ENCODE data around the gene SEMA7A.
"Not testable (repeated sequence)": the region's sequence is repeated elsewhere in the genome, so short reads cannot be mapped to it uniquely, and the experiment has no call there.

Gene SEMA7A

DNA sequence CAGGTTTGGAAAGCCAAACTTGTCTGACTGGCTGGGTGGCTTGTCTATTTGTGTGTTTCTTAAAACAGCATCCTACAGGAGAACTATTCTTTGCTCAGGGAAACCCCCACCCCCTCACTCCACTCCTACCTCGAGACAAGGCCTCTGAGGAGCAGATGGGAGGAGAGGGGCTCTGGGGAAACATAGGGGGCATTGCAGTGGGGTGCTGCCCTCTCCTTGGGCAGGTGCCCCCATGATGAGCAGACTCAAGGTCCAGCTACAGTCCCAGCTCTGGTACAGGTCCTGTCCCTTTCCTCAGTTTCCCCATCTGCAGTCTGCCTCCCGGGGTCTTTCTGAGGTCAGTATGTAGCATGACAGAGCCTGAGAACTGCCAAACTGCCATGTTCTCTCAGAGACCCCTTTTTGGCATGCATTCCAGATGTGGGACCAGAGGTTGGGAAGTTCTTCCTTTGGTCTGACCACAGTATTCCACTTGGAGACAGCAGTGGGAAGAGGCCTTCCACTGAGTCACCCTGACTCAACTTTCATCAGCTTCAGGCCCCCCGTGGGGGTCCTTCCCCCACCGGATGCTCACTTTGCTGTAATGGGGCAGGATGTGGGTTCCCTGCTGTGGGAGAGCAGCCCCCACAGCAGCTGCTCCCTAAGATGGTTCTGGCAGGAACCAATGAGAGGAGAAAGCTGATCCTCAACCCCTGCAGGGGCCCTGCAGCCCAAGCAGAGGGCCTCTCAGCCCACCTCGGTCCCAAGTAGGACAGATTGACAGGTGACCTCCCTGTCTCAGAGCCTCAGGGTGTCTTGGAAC is 34.0 kb downstream of the SEMA7A start:
- DNase-seq (ENCODE audit: low spot score): no peak

GRCh38 chr15:74399100-74399499 is 34.7 kb downstream of the SEMA7A start:
- no peak for DNase-seq (ENCODE audit: low spot score)

- no peak for DNase-seq (ENCODE audit: low spot score)
These were observed 35.6 kb downstream of the SEMA7A start for GRCh38 chr15:74398183-74398582.

DNA sequence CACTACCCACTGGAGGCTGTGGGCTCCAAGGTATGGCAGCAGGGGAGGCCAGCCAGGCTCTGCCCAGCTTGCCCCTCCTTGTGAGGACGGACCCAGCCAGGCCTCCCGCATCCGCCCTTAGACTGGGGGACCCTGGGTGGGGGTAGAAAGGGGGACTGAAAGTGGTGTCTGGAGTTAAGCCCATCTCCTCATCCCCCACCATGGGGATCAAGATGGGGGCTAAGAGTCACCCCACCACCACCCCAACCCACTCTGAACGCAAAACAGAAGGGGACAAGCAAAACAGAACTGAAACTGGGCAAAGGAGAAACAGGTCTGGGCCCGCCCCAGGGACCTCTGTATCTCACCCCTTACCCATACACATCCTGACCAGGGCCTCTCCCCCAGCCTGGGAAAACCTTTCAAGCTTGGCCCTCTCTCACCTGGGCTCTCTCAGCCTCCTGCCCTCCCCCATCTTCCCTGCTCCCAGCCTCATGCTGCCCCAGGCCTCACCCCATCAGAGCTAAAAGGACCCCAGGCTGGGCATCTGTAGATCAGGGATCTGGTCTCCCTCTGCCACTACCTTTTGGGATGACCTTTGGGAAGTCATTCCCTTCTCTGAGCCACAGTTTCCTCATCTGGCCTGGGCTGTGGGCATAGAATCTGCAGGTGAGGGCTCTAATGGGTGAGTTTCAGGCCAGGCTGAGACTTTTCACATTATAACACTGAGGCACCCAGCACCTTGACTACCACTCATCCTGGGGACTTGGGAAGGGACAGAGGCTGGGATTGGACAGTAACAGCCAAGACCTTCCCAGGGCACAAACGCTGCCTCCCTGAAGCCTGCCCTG is 36.3 kb downstream of the SEMA7A start:
- DNase-seq (ENCODE audit: low spot score): no peak

DNA sequence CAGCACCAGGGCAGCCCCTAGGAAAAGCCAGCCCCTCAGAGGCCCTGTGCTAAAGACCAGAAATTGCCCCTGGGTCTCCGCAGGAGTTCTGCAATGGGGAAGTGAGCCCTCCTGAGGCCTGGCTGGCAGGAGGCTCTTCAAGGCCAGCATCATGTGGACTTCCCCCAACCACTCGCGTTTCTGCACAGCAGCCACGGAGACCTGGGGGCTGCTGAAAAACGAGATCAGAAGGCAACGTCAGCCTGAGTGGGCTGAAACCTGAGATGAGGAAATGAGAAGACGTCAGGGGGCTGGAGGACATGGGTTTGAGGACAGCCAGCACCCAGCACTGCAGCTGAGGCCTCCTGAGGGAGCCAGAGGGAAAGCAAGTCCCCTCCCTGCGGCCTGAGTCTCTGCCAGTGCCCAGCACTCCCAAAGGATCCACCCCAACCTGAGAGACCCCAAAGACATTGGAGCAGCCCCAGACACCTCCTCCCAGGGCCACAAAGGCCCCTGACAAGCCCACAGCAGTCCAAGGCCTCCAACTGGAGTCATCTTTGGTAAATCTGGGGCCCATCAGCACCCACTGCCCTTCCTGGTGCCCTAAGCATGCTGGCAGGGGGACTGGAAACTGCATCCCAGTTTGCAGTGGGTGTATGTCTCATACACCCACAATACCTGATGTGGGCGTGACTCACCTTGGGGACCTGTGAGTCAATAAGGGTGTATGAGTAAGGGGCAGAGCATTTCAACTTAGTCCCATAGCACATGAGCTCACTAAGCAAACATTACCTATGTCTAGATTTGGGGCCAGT is 37.1 kb downstream of the SEMA7A start:
- DNase-seq (ENCODE audit: low spot score): peak; percentile 47

DNA sequence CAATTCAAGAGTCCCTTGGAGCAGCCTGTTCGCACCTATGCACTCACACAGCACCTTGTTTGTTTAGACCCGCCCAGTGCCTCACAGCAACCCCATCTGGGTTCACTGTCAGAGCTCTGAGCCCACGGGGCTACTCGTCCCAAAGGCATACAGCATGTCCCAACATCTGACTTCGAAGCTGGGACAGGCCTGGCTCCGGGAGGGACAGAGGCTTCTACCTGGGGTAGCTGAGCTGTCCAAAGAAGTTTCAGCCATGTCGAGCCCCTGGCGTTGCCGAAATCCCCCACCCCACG is 37.7 kb downstream of the SEMA7A start:
- no peak for DNase-seq (ENCODE audit: low spot score)

GRCh38 chr15:74395319-74396145 is 38.2 kb downstream of the SEMA7A start:
- DNase-seq (ENCODE audit: low spot score): no peak

DNA sequence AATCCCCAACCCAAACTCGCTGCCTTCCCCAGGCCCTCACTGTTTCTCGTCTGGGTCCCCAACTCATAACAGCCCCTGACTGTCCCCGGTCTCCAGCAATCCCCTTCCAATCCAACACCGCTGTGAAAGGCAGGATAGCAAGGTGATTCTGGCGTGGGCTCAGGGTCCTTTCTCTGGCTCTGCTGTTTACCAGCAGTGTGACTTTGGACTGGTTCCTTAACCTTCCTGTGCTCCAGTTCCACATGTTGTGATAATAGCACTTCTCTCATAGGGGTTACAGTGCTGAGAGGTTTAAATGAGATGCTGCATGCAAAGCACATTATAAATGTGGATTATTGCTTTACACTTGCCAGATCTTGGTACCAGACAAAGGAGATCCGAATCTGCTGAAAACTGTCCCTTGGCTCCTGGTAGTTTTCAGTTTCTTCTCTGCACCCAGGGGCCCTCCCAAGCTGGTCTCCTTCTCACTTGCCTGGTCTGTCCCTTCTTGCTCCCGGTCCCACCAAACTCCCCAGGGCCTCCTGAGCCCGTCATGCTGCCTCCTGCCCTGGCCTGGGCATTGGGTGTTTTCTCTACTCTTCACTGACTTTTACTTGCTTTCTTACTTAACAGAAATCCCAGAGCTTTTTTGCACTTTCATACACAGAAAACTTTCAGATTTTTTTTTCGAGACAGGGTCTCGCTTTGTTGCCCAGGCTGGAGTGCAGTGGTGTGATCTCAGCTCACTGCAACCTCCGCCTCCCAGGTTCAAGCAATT is 39.5 kb downstream of the SEMA7A start:
- no peak for DNase-seq (ENCODE audit: low spot score)

DNA sequence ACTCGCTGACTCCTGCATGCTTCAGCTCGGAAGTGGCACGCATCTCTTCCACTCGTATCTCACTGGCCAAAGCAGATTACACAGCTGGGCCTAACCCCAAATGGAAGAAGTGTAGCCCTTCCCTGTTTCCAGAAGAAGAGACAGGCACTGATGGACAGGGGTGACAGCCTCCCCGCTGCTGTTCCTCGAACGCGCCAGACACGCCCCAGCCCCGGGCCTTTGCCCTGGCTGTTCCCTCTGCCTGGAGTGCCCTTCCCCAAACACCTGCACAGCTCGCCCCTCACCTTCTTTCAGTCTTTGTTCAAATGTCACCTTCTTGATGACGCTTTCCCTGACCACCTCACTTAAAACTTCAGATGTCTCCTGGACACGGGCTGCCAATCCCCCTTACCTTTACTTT is 40.3 kb downstream of the SEMA7A start:
- no peak for DNase-seq (ENCODE audit: low spot score)

DNA sequence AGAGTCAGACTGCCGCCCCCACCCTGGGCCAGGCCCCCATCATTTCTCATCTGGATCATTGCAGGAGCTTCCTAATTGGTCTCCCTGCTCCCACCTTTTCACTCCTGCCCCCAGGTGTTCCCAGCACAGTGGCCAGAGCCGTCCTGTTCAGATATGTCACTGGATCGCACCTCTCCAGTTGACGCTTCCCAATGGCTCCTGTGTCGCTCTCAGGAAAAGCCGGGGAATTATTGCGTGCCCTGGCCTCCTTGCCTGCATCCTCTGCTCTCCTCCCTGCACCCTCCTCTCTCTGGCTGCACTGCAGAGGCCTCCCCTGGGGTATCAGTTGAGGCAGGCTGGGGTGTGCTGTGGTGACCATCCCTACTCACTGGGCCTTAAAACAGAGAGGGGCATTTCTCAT is 40.9 kb downstream of the SEMA7A start:
- no peak for DNase-seq (ENCODE audit: low spot score)

GRCh38 chr15:74392451-74392830 is 41.3 kb downstream of the SEMA7A start:
- peak; percentile 66 for DNase-seq (ENCODE audit: low spot score)

DNA sequence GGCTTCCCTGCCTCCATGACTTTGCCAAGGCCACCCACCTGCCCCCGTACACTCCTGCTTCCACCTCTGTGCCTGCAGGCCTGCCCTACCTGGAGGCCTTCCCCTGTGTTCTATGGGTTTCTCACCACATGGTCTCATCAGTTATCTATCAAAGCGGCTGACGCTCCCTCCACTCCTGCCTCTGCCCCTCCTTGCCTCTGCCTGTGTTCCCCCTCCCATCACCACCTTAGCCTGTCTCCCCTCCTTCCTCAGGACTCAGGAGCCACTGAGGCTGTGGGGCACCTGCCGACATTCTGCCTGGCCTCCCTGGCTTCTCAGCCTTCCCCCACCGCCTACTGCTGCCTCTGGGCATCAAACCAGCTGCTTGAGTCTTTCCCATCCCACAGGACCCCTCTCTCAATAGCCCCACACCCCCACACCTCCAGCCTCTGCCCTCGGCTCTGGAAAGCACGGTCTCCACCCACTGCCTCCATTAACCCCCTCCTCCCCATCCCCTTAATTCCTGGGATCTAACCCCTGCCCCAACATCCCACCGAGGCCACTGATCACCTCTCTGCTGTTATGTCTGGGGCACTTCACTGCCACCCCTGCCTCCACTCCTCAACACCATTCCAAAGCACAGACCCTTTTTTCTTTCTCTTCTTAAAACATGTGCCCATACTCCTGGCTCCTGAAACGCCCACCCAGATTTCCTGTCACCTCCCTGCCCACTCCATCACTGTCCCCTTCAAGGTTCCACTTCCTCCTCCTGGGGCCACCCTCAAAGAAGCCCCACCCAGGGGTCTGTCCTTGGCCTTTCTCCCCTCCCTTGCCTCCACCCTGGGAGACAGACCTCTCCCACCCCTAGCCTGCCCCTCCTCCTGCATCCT is 41.9 kb downstream of the SEMA7A start:
- DNase-seq (ENCODE audit: low spot score): no peak

DNA sequence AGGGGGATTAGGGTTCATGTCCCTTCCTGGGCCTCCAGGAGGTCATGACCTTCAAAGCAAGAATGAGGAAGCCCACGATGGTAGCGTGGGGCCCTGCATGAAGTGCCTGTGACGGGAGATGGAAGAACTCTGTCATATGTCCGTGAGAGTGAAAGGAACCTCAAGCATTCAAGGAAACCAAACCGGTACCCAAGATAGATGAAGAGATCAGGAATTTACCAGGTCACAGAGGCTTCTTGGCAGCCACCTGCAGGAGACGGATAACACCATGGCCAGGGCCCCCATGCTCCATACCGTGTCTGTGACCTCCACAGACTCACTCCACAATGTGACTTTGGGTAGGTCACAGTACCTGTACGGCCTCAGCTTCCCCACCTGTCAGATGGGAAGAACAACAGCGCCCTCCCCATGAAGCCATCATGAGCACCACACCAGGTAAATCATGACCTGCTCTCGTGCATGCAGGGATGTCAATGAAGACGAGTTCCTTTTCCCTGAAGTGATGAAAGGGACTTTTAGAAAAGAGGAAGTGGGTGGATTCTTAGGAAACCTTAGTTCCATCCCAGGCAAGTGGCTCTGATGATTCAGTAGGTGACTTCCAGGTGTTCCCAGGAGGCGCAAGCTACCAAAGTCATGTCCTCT is 43.0 kb downstream of the SEMA7A start:
- no peak for DNase-seq (ENCODE audit: low spot score)

GRCh38 chr15:74390049-74390646 is 43.6 kb downstream of the SEMA7A start:
- not testable (repeated sequence) for DNase-seq (ENCODE audit: low spot score)

DNA sequence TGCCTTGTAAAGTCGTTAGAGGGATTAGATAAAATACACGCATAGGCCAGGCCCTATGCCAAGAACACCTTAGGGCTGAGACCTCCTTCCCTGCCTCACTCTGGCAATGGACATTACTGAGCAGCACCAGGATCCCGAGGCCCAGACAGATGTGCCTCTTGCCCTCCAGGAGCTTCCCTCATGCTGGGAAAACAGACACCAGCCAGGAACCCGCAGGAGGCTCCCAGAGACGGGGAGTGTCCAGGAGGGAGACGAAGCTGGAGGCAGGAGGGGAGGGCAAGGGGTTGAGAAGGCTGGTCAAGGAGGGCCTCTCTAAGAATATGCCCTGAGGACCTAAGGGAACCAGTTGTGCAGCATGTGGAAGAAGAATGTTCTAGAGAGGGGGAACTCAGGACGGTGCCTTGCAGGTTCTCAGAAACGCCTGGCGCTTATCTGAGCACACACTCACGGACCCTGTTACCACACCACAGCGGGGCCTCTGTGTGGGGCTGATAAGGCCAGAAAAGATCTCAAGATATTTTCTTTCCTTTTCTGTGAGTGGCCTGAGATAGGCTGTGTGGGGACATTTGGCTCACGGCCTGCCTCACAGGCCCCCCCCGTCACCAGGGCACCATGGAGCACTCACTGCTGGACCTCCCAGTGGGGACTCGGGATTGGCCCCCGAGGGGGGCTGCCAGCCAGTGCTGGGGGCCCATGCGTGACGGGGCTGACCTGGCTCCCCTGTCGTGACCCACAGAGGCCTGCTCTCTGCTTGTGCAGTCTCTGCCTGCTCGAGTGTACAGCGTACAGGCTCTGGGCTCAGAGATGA is 44.3 kb downstream of the SEMA7A start:
- DNase-seq (ENCODE audit: low spot score): no peak

DNA sequence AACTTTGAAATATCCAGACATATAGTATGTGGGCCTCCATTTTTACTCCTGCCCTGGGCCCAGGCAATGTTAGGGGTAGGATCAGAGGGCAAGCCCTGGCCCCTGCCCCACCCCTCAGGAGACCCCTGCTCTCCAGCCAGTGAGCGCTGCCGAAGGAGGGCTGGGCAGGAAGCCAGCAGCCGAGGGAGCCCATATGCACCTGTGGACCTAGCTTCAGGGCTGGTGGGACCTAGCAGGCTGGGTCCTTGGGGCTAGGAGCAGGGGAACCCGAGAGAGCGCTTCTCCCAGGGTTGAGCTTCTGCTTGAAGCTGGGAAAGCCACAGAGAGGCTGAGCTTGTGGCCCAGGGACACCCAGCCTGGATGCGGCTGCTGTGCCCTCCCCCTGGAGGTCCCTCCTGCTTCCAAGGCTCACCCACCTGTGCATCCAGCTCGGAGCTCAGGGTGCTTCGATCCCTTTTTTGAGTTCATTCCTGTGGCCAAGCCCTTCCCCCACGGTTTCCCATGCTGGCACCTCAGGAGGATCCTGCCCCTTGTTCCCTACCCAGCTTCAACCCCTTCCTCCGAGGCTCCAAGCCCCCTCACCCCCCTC is 45.3 kb downstream of the SEMA7A start:
- no peak for DNase-seq (ENCODE audit: low spot score)

GRCh38 chr15:74387621-74388362 is 46.0 kb downstream of the SEMA7A start:
- DNase-seq (ENCODE audit: low spot score): no peak

Measured in AG08396 (cell line).